HCT116 (cell line): Measurements from ENCODE around the gene TNXB. TPM values are rescaled to one million over a fixed set of nuclear protein-coding genes. Genes with fewer than 3 reads are reported as not detected.

Experiments used
- ATAC-seq: fragments of 200-7000 bp; cut with Tn5 transposase; 2 replicates; pipeline ENCODE4 v1.9.1; 2020; ENCODE audit warnings: mild to moderate bottlenecking, moderate library complexity
- BruUV-seq: library from RNA; stranded (reverse); fragments of 400-500 nt; replicated peaks from 2 replicates; lab custom pipeline; 2021; lab: Mats Ljungman, UMichigan
- CTCF ChIA-PET: fragments of 300-600 bp; sonication (Branson Sonifier 250); formaldehyde crosslinking; loops from one replicate; lab custom pipeline; 2021; ENCODE audit warnings: antibody characterized with exemption; lab: Charles Lee
- POLR2A ChIA-PET: fragments of 300-600, 350-600 bp; sonication (Branson Sonifier 250); formaldehyde crosslinking; loops from one replicate; lab custom pipeline; 2021; ENCODE audit warnings: antibody characterized with exemption; lab: Charles Lee
- RAD21 ChIA-PET, 2 experiments: fragments of 300-600 bp; sonication (Branson Sonifier 250); formaldehyde crosslinking; loops; one replicate each; lab custom pipeline; 2023; ENCODE audit warnings: low total read pairs in 2 of 2; ENCODE audit not compliant: uncharacterized antibody in 2 of 2, unreplicated experiment in 2 of 2, low non-redundant PET in 1 of 2; lab: Charles Lee
- DNase-seq: peaks from one replicate; pipeline ENCODE4 v3.0.0-alpha.2; 2010; ENCODE audit warnings: low read depth, low spot score
- H2AFZ ChIP-seq: fragments of 200-600 bp; shearing (Covaris generic), sonication (generic); 2 replicates; pipeline ENCODE4 v1.6.1; 2017; ENCODE audit warnings: low read depth, mixed run types, mixed read lengths, antibody characterized with exemption, low read length; ENCODE audit not compliant: poor library complexity, severe bottlenecking
- H3K27ac ChIP-seq: 2 replicates; pipeline ENCODE4 v1.5.1; 2012; ENCODE audit warnings: low read depth, low read length
- H3K27me3 ChIP-seq: fragments of 200-600 bp; sonication (generic); 2 replicates; pipeline ENCODE4 v1.6.1; 2016; ENCODE audit warnings: mixed run types, low read length, mixed read lengths; ENCODE audit not compliant: insufficient read depth
- H3K36me3 ChIP-seq, 2 experiments: fragments of 200-500 bp in 1 of 2; fragments of 200-600 bp in 1 of 2; sonication (Bioruptor generic) in 1 of 2; sonication (generic) in 1 of 2; 2 replicates each; pipeline versions ENCODE4 v1.5.1 to v1.6.1; 2014 to 2016; ENCODE audit warnings: low read length in 2 of 2, inconsistent platforms in 1 of 2, mixed read lengths in 1 of 2, mixed run types in 1 of 2; ENCODE audit not compliant: insufficient read depth in 2 of 2, control insufficient read depth in 1 of 2
- H3K4me1 ChIP-seq, 2 experiments: fragments of 200-600 bp in 1 of 2; sonication (generic) in 1 of 2; 2 replicates each; pipeline versions ENCODE4 v1.5.1 to v1.6.1; 2012 to 2017; ENCODE audit warnings: low read length in 2 of 2, inconsistent platforms in 1 of 2, mild to moderate bottlenecking in 1 of 2, mixed read lengths in 1 of 2, mixed run types in 1 of 2, moderate library complexity in 1 of 2; ENCODE audit not compliant: insufficient read depth in 2 of 2, control insufficient read depth in 1 of 2
- H3K4me2 ChIP-seq: fragments of 200-600 bp; sonication (generic); 2 replicates; pipeline ENCODE4 v1.6.1; 2017; ENCODE audit warnings: mixed run types, low read length, mixed read lengths
- H3K4me3 ChIP-seq, 2 experiments: fragments of 200-600 bp in 1 of 2; sonication (generic) in 1 of 2; replicated peaks in 1 of 2; 2 replicates each; pipeline ENCODE4 v1.5.1; 2011 to 2016; ENCODE audit warnings: low read length in 2 of 2, control low read depth in 1 of 2, low read depth in 1 of 2, mild to moderate bottlenecking in 1 of 2, mixed read lengths in 1 of 2, mixed run types in 1 of 2
- H3K79me2 ChIP-seq: fragments of 200-600 bp; sonication (generic); 2 replicates; pipeline ENCODE4 v1.6.1; 2017; ENCODE audit warnings: mild to moderate bottlenecking, mixed run types, low read length, moderate library complexity, mixed read lengths; ENCODE audit not compliant: insufficient read depth
- H3K9ac ChIP-seq: fragments of 200-600 bp; sonication (generic); 2 replicates; pipeline ENCODE4 v1.6.1; 2016; ENCODE audit warnings: low read length, mixed read lengths
- H3K9me2 ChIP-seq: fragments of 200-600 bp; sonication (generic), shearing (Covaris generic); 2 replicates; pipeline ENCODE4 v1.6.1; 2017; ENCODE audit warnings: mixed run types, mild to moderate bottlenecking, moderate library complexity; ENCODE audit not compliant: insufficient read depth
- H3K9me3 ChIP-seq, 2 experiments: fragments of 200-500 bp in 1 of 2; fragments of 200-600 bp in 1 of 2; sonication (Bioruptor generic) in 1 of 2; sonication (generic) in 1 of 2; 2 replicates each; pipeline ENCODE4 v1.6.1; 2014 to 2017; ENCODE audit warnings: low read length in 2 of 2, mixed read lengths in 2 of 2, inconsistent platforms in 1 of 2, low read depth in 1 of 2, mild to moderate bottlenecking in 1 of 2, mixed run types in 1 of 2, moderate library complexity in 1 of 2; ENCODE audit not compliant: control insufficient read depth in 1 of 2, insufficient read depth in 1 of 2
- H4K20me1 ChIP-seq: fragments of 200-600 bp; sonication (generic), shearing (Covaris generic); 2 replicates; pipeline ENCODE4 v1.6.1; 2017; ENCODE audit warnings: mixed run types, mild to moderate bottlenecking, moderate library complexity; ENCODE audit not compliant: insufficient read depth
- CBX3 ChIP-seq: IDR thresholded peaks from 2 replicates; pipeline ENCODE4 v1.6.1; 2012; ENCODE audit warnings: low read depth
- CEBPB ChIP-seq: IDR thresholded peaks from 2 replicates; pipeline ENCODE4 v1.6.1; 2012; ENCODE audit warnings: low read depth
- EGR1 ChIP-seq: IDR thresholded peaks from 2 replicates; pipeline ENCODE4 v1.6.1; 2012; ENCODE audit warnings: low read depth
- ELF1 ChIP-seq: IDR thresholded peaks from 2 replicates; pipeline ENCODE4 v1.6.1; 2012; ENCODE audit warnings: low read depth, borderline replicate concordance
- EZH2 ChIP-seq: fragments of 200-600 bp; sonication (generic); IDR thresholded peaks from 2 replicates; pipeline ENCODE4 v1.6.1; 2017; ENCODE audit warnings: antibody characterized with exemption, mixed run types
- FOSL1 ChIP-seq: IDR thresholded peaks from 2 replicates; pipeline ENCODE4 v1.6.1; 2012; ENCODE audit warnings: low read depth
- JUND ChIP-seq: IDR thresholded peaks from 2 replicates; pipeline ENCODE4 v1.6.1; 2012
- POLR2AphosphoS5 ChIP-seq: IDR thresholded peaks from 2 replicates; pipeline ENCODE4 v1.6.1; 2011; ENCODE audit warnings: mild to moderate bottlenecking, low read depth, low read length, moderate library complexity
- RAD21 ChIP-seq: IDR thresholded peaks from 2 replicates; pipeline ENCODE4 v1.6.1; 2012; ENCODE audit warnings: low read depth, mild to moderate bottlenecking
- SIN3A ChIP-seq: IDR thresholded peaks from 2 replicates; pipeline ENCODE4 v1.6.1; 2012; ENCODE audit warnings: low read depth
- SRF ChIP-seq: IDR thresholded peaks from 2 replicates; pipeline ENCODE4 v1.6.1; 2012; ENCODE audit warnings: low read depth
- ZFX ChIP-seq: fragments of 450-650 bp; IDR thresholded peaks from 2 replicates; pipeline ENCODE4 v1.6.1; 2017
- ZNF274 ChIP-seq: fragments of 200-500 bp; sonication (Bioruptor generic); IDR thresholded peaks from 2 replicates; pipeline ENCODE4 v1.6.1; 2014; ENCODE audit warnings: mild to moderate bottlenecking, low read depth, low read length, inconsistent platforms
- intact Hi-C: fragments of 100-400 bp; cut with micrococcal nuclease; formaldehyde crosslinking; loops from 2 replicates; pipeline ENCODE4 v1.10.0; 2022
- total RNA-seq: library from RNA; stranded (reverse); gene quantifications from one replicate; pipeline ENCODE4 v1.2.1, GENCODE V29; 2021; ENCODE audit not compliant: unreplicated experiment
- TF ChIP-seq, protein P1 (sequence below): IDR thresholded peaks from 2 replicates; pipeline ENCODE4 v1.6.1; 2012
- TF ChIP-seq, protein P2 (sequence below): IDR thresholded peaks from 2 replicates; pipeline ENCODE4 v1.6.1; 2012; ENCODE audit warnings: low read depth

Gene TNXB
- total RNA-seq, 1 experiment from 2014 or later: 8.5 TPM

DNA sequence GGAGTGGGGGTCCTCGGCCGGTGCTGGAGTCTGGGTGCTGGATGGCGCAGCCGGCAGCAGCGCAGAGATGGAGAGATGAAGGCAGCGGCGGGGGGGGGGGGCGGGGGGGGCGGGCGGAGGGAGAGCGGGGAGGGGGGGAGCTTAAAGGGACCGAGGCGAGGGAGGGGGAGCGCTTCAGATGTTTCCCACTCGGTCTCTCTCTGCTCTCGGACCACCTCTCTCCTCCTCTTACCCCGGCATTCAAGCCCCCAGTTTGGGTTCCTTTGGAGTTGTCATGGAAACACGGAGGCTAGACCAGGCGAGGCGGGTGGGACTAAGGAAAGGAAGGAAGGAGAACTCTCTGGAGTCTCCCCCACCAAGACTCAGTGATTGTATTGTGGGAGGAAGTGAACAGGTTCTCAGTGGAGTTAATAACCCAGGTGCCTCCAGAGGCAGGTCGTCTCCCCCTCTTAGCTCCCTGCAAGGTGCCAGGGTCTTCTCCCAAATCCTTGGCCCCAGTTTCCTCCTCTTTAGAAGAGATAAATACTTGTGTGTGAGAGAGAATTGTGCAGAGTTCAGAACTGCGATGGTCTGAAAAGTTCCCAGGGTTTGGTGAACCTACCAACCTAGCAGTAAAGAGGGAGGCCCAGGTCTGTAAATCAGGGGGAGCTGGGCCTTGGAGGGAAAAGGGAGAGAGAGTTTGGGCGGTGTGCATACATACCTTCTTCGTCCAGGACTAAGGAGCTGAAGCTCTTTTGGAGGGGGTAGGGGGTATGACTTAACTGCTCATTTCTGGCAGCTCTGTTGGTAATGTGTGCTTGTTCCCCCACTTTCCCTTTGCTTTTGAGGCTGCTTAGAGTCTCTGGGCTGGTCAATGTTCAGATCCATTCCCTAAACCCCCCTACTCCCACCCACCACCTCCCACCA lies 43.0 kb upstream of the TNXB start, which contains the start of gene PRRT1:
Gene PRRT1, minus strand, starts transcription at position 77 of the 906 bp plus-strand sequence. CDS start 112 bp downstream, outside the sequence.
- ChIA-PET CTCF (interaction anchor here (0.7 kb wide), 1 partner anchor 716 kb away, joined by 4 read pairs; no protein-coding TSS in a partner anchor), RAD21 (no interaction called here), POLR2A (interaction anchor here (0.9 to 1.1 kb wide), 2 partner anchors 24 to 25 kb away, joined by 3 read pairs; partner anchors contain the start of gene ATF6B)
- peaks cover 16% of the 10 kb centered on the region for H3K79me2 ChIP-seq
- intact Hi-C loops: no loop called here
- no peak for DNase-seq
- H3K9me3 ChIP-seq: no peaks in the 10 kb centered on the region
- H3K9me2 ChIP-seq: no peaks in the 10 kb centered on the region
- no TSS peak for BruUV-seq
- H3K36me3 ChIP-seq: peaks cover 0 to 6% of the 10 kb centered on the region in 2 experiments; a peak in 1 of 4 replicates
- H2AFZ ChIP-seq: no peak within 1 kb of the TSS
- peaks cover 12 to 25% of the 10 kb centered on the region in 2 experiments for H3K4me1 ChIP-seq
- H3K9ac ChIP-seq: peak within 1 kb of the TSS; percentile 93
- H3K4me2 ChIP-seq: peak within 1 kb of the TSS; percentile 95
- H4K20me1 ChIP-seq: no peaks in the 10 kb centered on the region
- peak within 1 kb of the TSS; percentile 93 to 95 for H3K4me3 ChIP-seq
- no peaks in the 10 kb centered on the region for H3K27me3 ChIP-seq
- TF ChIP-seq CBX3: no peak
- no peak for TF ChIP-seq FOSL1
- no peak for TF ChIP-seq ZNF274
- TF ChIP-seq CEBPB: no peak
- TF ChIP-seq JUND: no peak
- ATAC-seq: no peak
- peak within 1 kb of the TSS; percentile 98 for H3K27ac ChIP-seq

DNA sequence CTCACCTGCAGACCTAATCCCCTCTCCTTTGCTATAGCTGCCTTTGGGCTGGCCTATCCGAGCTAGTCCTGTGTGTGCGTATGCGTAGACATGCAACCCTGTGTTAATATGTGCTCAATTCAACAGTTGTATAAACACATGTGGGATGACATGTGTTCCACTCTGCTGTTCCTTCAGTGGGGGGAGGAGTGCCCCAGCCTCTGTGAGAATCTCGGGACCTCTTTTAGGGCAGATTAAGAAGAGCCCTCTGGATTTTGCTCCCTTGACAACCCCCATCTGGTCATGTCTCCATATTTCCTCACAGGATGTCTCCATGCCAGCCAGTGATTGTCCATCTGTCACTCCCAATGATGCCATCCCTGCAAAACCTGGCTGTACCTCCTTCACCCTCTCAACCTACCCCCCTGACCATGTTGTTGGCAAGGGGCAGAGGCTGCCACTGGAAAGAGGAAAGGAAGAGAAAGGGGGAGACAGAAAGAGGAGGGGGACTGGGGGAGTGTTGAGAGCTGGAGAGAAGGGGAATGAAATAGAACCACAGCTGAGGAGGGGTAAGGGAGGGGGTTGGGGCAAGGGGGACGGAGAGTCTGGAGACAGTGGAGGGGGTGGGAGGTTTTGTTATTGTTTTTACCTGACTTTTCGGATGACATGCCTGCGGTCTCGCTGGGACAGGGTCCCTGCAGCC lies 42.2 kb upstream of the TNXB start:
- H3K4me2 ChIP-seq: no peak overlapping the region
- ATAC-seq: no peak
- CTCF ChIA-PET: interaction anchor here (0.7 kb wide), 1 partner anchor 717 kb away, joined by 4 read pairs; no protein-coding TSS in a partner anchor
- no peak overlapping the region for H3K27ac ChIP-seq
- POLR2A ChIA-PET: interaction anchor here (0.6 to 1.1 kb wide), 3 partner anchors 22 to 324 kb away, joined by 3 read pairs; partner anchors contain the start of gene HSPA1B
- H3K36me3 ChIP-seq: peaks cover 0 to 2% of the 10 kb centered on the region in 2 experiments; a peak in 1 of 4 replicates
- peaks cover 12 to 25% of the 10 kb centered on the region in 2 experiments for H3K4me1 ChIP-seq
- H3K27me3 ChIP-seq: no peaks in the 10 kb centered on the region
- intact Hi-C loops: no loop called here
- RAD21 ChIA-PET: no interaction called here
- H3K9me2 ChIP-seq: no peaks in the 10 kb centered on the region
- H3K9ac ChIP-seq: no peak overlapping the region
- DNase-seq: no peak
- BruUV-seq: no TSS peak
- H2AFZ ChIP-seq: no peak overlapping the region
- H4K20me1 ChIP-seq: no peaks in the 10 kb centered on the region
- no peaks in the 10 kb centered on the region for H3K9me3 ChIP-seq
- H3K4me3 ChIP-seq: no peak overlapping the region
- peaks cover 16% of the 10 kb centered on the region for H3K79me2 ChIP-seq
- TF ChIP-seq SIN3A: no peak
- no peak for TF ChIP-seq RAD21
- TF ChIP-seq, protein P1, sequence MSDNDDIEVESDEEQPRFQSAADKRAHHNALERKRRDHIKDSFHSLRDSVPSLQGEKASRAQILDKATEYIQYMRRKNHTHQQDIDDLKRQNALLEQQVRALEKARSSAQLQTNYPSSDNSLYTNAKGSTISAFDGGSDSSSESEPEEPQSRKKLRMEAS: no peak
- no peak for TF ChIP-seq SRF
- TF ChIP-seq ZFX: no peak
- TF ChIP-seq EZH2: no peak
- no peak for TF ChIP-seq ZNF274
- no peak for TF ChIP-seq POLR2AphosphoS5
- TF ChIP-seq CBX3: no peak
- TF ChIP-seq CEBPB: no peak
- no peak for TF ChIP-seq ELF1
- TF ChIP-seq EGR1: no peak
- TF ChIP-seq, protein P2, sequence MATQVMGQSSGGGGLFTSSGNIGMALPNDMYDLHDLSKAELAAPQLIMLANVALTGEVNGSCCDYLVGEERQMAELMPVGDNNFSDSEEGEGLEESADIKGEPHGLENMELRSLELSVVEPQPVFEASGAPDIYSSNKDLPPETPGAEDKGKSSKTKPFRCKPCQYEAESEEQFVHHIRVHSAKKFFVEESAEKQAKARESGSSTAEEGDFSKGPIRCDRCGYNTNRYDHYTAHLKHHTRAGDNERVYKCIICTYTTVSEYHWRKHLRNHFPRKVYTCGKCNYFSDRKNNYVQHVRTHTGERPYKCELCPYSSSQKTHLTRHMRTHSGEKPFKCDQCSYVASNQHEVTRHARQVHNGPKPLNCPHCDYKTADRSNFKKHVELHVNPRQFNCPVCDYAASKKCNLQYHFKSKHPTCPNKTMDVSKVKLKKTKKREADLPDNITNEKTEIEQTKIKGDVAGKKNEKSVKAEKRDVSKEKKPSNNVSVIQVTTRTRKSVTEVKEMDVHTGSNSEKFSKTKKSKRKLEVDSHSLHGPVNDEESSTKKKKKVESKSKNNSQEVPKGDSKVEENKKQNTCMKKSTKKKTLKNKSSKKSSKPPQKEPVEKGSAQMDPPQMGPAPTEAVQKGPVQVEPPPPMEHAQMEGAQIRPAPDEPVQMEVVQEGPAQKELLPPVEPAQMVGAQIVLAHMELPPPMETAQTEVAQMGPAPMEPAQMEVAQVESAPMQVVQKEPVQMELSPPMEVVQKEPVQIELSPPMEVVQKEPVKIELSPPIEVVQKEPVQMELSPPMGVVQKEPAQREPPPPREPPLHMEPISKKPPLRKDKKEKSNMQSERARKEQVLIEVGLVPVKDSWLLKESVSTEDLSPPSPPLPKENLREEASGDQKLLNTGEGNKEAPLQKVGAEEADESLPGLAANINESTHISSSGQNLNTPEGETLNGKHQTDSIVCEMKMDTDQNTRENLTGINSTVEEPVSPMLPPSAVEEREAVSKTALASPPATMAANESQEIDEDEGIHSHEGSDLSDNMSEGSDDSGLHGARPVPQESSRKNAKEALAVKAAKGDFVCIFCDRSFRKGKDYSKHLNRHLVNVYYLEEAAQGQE: no peak
- TF ChIP-seq JUND: no peak
